LNCaP clone FGC (cell line): ENCODE results near the gene MYOF.

ENCODE experiments used
- DNase-seq: peaks from one replicate; pipeline ENCODE4 v3.0.0-alpha.2; 2011; ENCODE audit warnings: low read depth
- H3K4me3 ChIP-seq: 2 replicates; pipeline ENCODE4 v1.5.1; 2011; ENCODE audit warnings: mild to moderate bottlenecking, low read depth, low read length, control low read depth
- TF ChIP-seq, protein P1 (sequence below): IDR thresholded peaks from 2 replicates; pipeline ENCODE4 v1.5.1; 2012; ENCODE audit warnings: mild to moderate bottlenecking; ENCODE audit not compliant: control insufficient read depth, insufficient read depth; ENCODE audit errors: extremely low read depth

MYOF gene

DNA sequence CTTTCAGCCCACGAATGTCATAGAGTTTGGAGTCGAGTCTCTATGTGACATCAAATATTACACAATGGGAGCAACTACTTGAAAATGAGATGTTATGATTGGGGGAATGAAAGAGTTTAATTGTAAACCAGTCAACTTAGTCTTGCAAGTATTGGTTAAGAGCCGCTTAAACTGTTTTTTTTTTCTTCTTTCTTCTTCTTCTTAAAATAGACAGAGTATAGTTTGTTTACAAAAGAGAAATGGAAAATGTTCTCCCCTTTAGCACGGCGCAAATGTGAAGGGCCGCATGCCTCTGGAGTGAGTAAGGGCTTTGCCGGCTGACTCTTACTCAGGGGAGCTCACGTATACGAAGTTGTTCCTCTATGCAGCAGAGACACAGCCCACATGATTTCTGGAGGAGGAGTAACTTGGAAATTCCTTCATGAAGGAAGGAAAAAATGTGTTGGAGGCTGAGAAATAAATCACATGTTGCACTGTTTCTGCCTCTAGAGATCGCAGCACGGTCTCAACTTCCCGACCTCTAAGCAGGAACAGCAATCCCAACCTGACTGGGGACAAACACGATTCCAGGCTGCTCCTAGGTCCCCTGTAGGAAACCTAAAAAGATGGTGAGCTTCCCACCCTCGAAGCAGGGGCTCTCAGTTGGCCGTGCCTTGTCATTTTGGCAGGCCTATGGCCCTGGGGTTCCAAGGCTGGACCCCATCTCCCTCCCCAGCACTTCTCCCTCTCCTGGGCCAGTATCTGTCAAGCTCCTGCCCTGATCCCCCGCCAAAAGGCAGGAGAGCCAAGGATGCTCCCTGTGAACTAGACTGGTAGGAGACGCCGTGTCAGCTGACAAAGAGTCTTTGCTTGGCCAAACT is 44.8 kb downstream of the MYOF start:
- TF ChIP-seq, protein P1, sequence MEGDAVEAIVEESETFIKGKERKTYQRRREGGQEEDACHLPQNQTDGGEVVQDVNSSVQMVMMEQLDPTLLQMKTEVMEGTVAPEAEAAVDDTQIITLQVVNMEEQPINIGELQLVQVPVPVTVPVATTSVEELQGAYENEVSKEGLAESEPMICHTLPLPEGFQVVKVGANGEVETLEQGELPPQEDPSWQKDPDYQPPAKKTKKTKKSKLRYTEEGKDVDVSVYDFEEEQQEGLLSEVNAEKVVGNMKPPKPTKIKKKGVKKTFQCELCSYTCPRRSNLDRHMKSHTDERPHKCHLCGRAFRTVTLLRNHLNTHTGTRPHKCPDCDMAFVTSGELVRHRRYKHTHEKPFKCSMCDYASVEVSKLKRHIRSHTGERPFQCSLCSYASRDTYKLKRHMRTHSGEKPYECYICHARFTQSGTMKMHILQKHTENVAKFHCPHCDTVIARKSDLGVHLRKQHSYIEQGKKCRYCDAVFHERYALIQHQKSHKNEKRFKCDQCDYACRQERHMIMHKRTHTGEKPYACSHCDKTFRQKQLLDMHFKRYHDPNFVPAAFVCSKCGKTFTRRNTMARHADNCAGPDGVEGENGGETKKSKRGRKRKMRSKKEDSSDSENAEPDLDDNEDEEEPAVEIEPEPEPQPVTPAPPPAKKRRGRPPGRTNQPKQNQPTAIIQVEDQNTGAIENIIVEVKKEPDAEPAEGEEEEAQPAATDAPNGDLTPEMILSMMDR: no peak
- no peak for DNase-seq
- no peak overlapping the region for H3K4me3 ChIP-seq

DNA sequence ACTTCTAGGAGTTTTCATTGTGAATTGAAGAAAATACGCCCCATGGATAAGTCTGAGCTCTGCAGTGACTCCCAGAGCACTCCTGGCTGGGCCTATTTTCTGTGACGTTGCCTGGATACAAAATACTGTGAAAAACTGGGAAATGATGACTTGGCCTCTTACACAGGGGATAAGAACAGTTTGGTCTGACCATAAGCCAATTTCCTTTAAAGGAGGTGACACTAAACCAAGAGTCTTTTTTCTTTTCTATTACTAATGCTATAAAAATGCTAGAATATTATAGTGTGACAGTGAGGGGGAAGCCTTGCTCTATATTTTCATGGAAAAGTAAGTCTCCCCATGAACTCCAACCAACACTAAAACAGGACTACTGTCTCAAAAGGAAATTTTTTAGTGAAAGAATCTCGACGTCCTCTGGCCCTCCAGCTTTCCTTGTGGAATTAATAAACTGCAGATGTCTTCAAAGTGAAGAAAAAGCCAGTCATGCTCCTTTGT is 45.5 kb downstream of the MYOF start:
- TF ChIP-seq, protein P1: no peak
- no peak overlapping the region for H3K4me3 ChIP-seq
- DNase-seq: no peak

DNA sequence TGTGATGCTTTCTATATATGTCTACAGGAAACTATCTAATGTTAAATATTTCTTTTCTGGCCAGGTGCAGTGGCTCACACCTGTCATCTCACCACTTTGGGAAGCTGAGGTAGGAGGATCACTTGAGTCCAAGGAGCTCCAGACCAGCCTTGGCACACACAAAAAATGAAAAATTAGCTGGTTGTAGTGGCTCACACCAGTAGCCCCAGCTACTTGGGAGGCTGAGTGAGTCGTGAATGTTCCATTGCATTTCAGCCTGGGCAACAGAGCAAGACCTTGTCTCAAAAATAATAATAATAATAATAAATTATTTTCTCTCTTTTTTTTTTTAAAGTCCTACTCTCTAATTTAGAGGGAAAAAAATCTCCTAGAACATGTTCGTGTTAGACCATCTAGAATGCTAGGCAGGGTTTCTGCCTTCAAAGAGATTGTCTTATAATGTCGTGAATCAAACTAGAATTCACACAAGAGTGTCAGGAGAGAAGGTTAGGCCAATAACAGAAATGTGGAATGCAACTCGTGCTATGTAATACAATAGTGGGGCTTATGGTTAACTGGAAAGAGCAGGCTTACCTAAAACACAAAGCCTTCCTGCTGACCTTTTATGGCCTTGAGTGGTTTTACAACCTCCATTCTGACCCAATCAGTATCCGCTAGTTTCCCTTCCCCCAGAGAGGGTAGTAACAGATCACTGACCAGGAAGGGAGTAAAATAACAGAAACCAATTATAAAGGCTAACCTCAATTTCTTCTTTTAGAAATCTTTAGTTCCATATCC is 46.3 kb downstream of the MYOF start:
- no peak for DNase-seq
- H3K4me3 ChIP-seq: no peak overlapping the region

DNA sequence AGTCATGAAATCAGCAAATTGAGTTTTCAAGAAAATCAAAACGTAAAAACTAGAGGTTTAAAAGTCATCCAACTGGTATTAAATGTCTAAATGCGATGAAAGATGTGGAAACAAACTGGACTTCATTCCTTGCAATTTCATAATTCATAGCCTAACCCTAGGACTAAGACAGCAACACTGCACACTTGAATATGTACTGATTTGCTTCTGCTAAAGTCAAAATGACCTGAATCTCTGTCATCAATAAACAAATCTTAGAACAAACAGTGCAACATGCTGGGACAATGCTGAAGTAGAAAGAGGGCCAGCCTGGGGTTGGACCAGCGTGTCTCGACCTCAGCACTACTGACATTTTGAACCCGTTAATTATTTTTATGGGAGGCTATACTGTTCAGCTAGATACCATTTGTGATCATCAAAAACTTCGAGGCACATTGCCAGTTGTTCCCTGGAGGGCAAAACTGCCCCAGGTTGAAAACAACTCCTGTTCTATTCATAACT is 47.1 kb downstream of the MYOF start:
- TF ChIP-seq, protein P1: no peak
- no peak for DNase-seq

More for the DNA sequence above, 46.3 kb downstream of the MYOF start:
- TF ChIP-seq, protein P1: no peak

DNA sequence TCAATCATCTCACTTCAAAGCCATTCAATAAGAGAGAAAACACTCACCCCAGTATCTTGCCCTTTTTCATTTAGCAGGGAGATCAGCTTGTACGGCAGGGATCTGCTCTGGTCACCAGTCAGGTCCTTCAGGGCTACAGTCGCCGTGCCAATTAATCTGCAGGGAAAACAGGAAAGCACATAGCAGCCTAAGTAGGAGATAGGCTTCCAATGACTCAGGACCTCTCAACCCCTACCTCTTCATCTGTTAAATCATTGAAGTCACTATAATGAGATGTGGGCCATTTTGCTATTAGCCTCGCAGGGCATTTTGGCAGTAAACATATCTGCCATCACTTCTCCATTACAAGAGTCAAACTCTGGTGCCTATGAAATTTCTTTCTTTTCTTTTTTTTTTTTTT is 50.8 kb downstream of the MYOF start:
- TF ChIP-seq, protein P1: no peak
- no peak overlapping the region for H3K4me3 ChIP-seq
- DNase-seq: no peak

More for the DNA sequence above, 47.1 kb downstream of the MYOF start:
- no peak overlapping the region for H3K4me3 ChIP-seq

DNA sequence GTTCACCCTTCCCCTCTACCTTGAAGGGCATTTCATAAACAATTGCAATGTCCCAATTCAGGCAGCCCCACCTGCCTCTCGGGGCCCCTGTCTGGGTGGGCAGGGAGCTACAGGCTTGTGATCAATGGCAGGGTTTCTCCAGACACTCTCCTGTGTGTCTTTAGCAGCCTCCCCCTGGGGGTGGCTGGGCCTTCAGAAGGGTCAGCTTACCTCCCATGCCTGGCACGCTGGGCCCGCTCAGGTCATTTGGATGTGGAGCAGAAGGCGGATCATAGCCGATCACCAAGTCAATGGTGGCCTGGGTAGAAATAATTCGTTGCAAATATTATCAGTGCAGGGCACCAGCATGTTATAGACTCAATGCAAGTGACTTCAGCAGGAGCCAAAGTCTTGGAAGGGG is 56.3 kb downstream of the MYOF start:
- no peak for DNase-seq
- TF ChIP-seq, protein P1: no peak
- no peak overlapping the region for H3K4me3 ChIP-seq
